Endodermal cell (in vitro differentiated cells): ENCODE results near the gene RABL3. TPM values are rescaled to one million over a fixed set of nuclear protein-coding genes. Genes with fewer than 3 reads are reported as not detected.
A peak's percentile ranks its signal among the peaks of the same experiment; 100 is the strongest.
"Not testable (repeated sequence)": the region's sequence is repeated elsewhere in the genome, so short reads cannot be mapped to it uniquely, and the experiment has no call there.

Experiments
- DNase-seq: peaks from one replicate; pipeline ENCODE4 v3.0.0-alpha.2; 2017
- H3K27ac ChIP-seq: 2 replicates; pipeline ENCODE4 v1.5.1; 2013; ENCODE audit warnings: mild to moderate bottlenecking, low read depth, low read length, moderate library complexity
- H3K27me3 ChIP-seq: 2 replicates; pipeline ENCODE4 v1.6.1; 2013; ENCODE audit warnings: mild to moderate bottlenecking, low read length, moderate library complexity; ENCODE audit not compliant: insufficient read depth, control insufficient read depth, poor library complexity, severe bottlenecking
- H3K36me3 ChIP-seq: 2 replicates; pipeline ENCODE4 v1.7.0; 2013; ENCODE audit warnings: mild to moderate bottlenecking, low read length, moderate library complexity; ENCODE audit not compliant: control insufficient read depth, insufficient read depth
- H3K4me1 ChIP-seq: one replicate; pipeline ENCODE4 v1.7.0; 2013; ENCODE audit warnings: low read length; ENCODE audit not compliant: control insufficient read depth, insufficient read depth
- H3K4me3 ChIP-seq: 2 replicates; pipeline ENCODE4 v1.5.1; 2013; ENCODE audit warnings: mild to moderate bottlenecking, low read length, moderate library complexity
- H3K9ac ChIP-seq: 2 replicates; pipeline ENCODE4 v1.6.1; 2013; ENCODE audit warnings: mild to moderate bottlenecking, low read length, moderate library complexity; ENCODE audit not compliant: poor library complexity, severe bottlenecking; ENCODE audit errors: extremely low read depth
- H3K9me3 ChIP-seq: 2 replicates; pipeline ENCODE4 v1.6.1; 2013; ENCODE audit warnings: mild to moderate bottlenecking, low read length, moderate library complexity; ENCODE audit not compliant: control insufficient read depth
- H3K27ac Mint-ChIP-seq: 2 replicates; pipeline ENCODE4 v1.8.0; 2020; ENCODE audit warnings: mixed read lengths
- H3K27me3 Mint-ChIP-seq: 2 replicates; pipeline ENCODE4 v1.8.0; 2021; ENCODE audit warnings: mild to moderate bottlenecking, mixed read lengths; ENCODE audit not compliant: insufficient read depth
- H3K36me3 Mint-ChIP-seq: 2 replicates; pipeline ENCODE4 v1.8.0; 2020; ENCODE audit warnings: low read depth, mixed read lengths
- H3K4me1 Mint-ChIP-seq: 2 replicates; pipeline ENCODE4 v1.8.0; 2020; ENCODE audit warnings: mixed read lengths
- H3K4me3 Mint-ChIP-seq: 2 replicates; pipeline ENCODE4 v1.8.0; 2020; ENCODE audit warnings: mild to moderate bottlenecking, moderate library complexity, mixed read lengths
- H3K9me3 Mint-ChIP-seq: 2 replicates; pipeline ENCODE4 v1.8.0; 2020; ENCODE audit warnings: mild to moderate bottlenecking, mixed read lengths
- CTCF ChIP-seq: fragments of 200-600 bp; sonication (generic); conservative IDR thresholded peaks from 2 replicates; pipeline ENCODE4 v1.5.0; 2021; ENCODE audit warnings: antibody characterized with exemption, mild to moderate bottlenecking
- WGBS, 2 experiments: methylation state at CpG; one replicate each; pipeline versions ENCODE4 v1.1.5 to v1.1.7; 2013; ENCODE audit warnings: missing lambda C conversion rate in 2 of 2, mixed read lengths in 1 of 2; ENCODE audit not compliant: insufficient coverage in 1 of 2, insufficient read length in 1 of 2; 5-methylcytosine and 5-hydroxymethylcytosine counted together
- total RNA-seq, 2 donors: library from RNA; stranded (reverse); fragmentation: NEBNext Ultra II Directional in 1 of 2; extraction: Animal tissue kit (Norgen Biotek cat#: 25700) in 1 of 2; gene quantifications; 2 replicates in 1 of 2; 3 replicates in 1 of 2; pipeline ENCODE4 v1.2.1, GENCODE V29; 2021

The RABL3 gene
- total RNA-seq, 2 donors from 2014 or later, result 19.6 to 23.0 TPM

- peak overlapping the region; percentile 99 for H3K4me3 Mint-ChIP-seq
- peaks cover 15% of the 10 kb centered on the region for H3K4me1 Mint-ChIP-seq
- H3K27me3 Mint-ChIP-seq, result no peaks in the 10 kb centered on the region
- no peak overlapping the region for H3K27ac ChIP-seq
- peak overlapping the region; percentile 95 for H3K9ac ChIP-seq
- H3K9me3 ChIP-seq, result peaks cover 25% of the 10 kb centered on the region
- WGBS, 2 experiments, result 25 to 30% methylated on average over 8 to 10 of the region's 10 CpGs
- no peaks in the 10 kb centered on the region for H3K27me3 ChIP-seq
- peaks cover 25% of the 10 kb centered on the region for H3K9me3 Mint-ChIP-seq
- DNase-seq, result no peak
- H3K36me3 Mint-ChIP-seq, result peaks cover 29% of the 10 kb centered on the region
- peak overlapping the region; percentile 94 for H3K4me3 ChIP-seq
- TF ChIP-seq CTCF, result no peak
- H3K36me3 ChIP-seq, result peaks cover 21% of the 10 kb centered on the region
- H3K4me1 ChIP-seq, result no peaks in the 10 kb centered on the region
- peak overlapping the region; percentile 99 for H3K27ac Mint-ChIP-seq
Measured at GRCh38 chr3:120741837-120742197, 499 bp downstream of the RABL3 start.

GRCh38 chr3:120741320-120741719 is 996 bp downstream of the RABL3 start:
- peaks cover 27% of the 10 kb centered on the region for H3K36me3 Mint-ChIP-seq
- H3K27me3 Mint-ChIP-seq, result no peaks in the 10 kb centered on the region
- no peak for DNase-seq
- Histone ChIP-seq H3K27ac (no peak overlapping the region), H3K9ac (no peak overlapping the region), H3K9me3 (peaks cover 25% of the 10 kb centered on the region), H3K4me3 (peak overlapping the region; percentile 94), H3K27me3 (no peaks in the 10 kb centered on the region), H3K36me3 (peaks cover 21% of the 10 kb centered on the region), H3K4me1 (no peaks in the 10 kb centered on the region)
- H3K4me1 Mint-ChIP-seq, result peaks cover 15% of the 10 kb centered on the region
- H3K4me3 Mint-ChIP-seq, result peak overlapping the region; percentile 99
- H3K27ac Mint-ChIP-seq, result no peak overlapping the region
- 76 to 83% methylated on average over 1 to 3 of the region's 3 CpGs for WGBS, 2 experiments
- peaks cover 28% of the 10 kb centered on the region for H3K9me3 Mint-ChIP-seq
- no peak for TF ChIP-seq CTCF

GRCh38 chr3:120738006-120738405 is 4.3 kb downstream of the RABL3 start:
- peaks cover 57% of the 10 kb centered on the region for H3K9me3 Mint-ChIP-seq
- not testable (repeated sequence) for H3K27me3 ChIP-seq, H3K4me3 ChIP-seq, H3K4me1 Mint-ChIP-seq, H3K4me3 Mint-ChIP-seq, H3K9ac ChIP-seq, H3K4me1 ChIP-seq, H3K27ac ChIP-seq, H3K27me3 Mint-ChIP-seq, DNase-seq, H3K27ac Mint-ChIP-seq
- Histone ChIP-seq H3K36me3 (peaks cover 21% of the 10 kb centered on the region), H3K9me3 (peaks cover 30% of the 10 kb centered on the region)
- H3K36me3 Mint-ChIP-seq, result peaks cover 35% of the 10 kb centered on the region
- WGBS, 2 experiments, result 93 to 94% methylated on average over 5 to 8 of the region's 8 CpGs
